Right forelimb (tissue), 1 donor: Measurements from ENCODE around the gene CHRNA5.

Experiments used
- DNase-seq: peaks from one replicate; pipeline ENCODE4 v3.0.0-alpha.2; 2018

The CHRNA5 gene

GRCh38 chr15:78620527-78621421 lies 55.5 kb downstream of the CHRNA5 start, which contains the start of gene CHRNA3:
Gene CHRNA3, minus strand, starts transcription at chr15:78620996. Its CDS starts 202 bp downstream, at chr15:78620794.
- DNase-seq: no peak

- DNase-seq: no peak
These were observed 56.6 kb downstream of the CHRNA5 start for GRCh38 chr15:78621810-78622402.

GRCh38 chr15:78623786-78624497 lies 58.6 kb downstream of the CHRNA5 start:
- DNase-seq: no peak

GRCh38 chr15:78624651-78625590 lies 59.6 kb downstream of the CHRNA5 start:
- DNase-seq: no peak

GRCh38 chr15:78625606-78626280 lies 60.4 kb downstream of the CHRNA5 start:
- DNase-seq: no peak

GRCh38 chr15:78626381-78626995 lies 61.2 kb downstream of the CHRNA5 start:
- DNase-seq: no peak

- DNase-seq: no peak
These were observed 62.0 kb downstream of the CHRNA5 start for GRCh38 chr15:78627348-78627747.

GRCh38 chr15:78628227-78628626 lies 62.9 kb downstream of the CHRNA5 start:
- DNase-seq: no peak

GRCh38 chr15:78629031-78629715 lies 63.9 kb downstream of the CHRNA5 start:
- peak; percentile 25 for DNase-seq

- no peak for DNase-seq
These were observed 64.4 kb downstream of the CHRNA5 start for GRCh38 chr15:78629716-78630065.

GRCh38 chr15:78630886-78631633 lies 65.7 kb downstream of the CHRNA5 start:
- DNase-seq: no peak

- DNase-seq: no peak
These were observed 68.0 kb downstream of the CHRNA5 start for GRCh38 chr15:78633348-78633747.

GRCh38 chr15:78634210-78635145 lies 69.2 kb downstream of the CHRNA5 start:
- no peak for DNase-seq

GRCh38 chr15:78635346-78635745 lies 70.0 kb downstream of the CHRNA5 start:
- DNase-seq: no peak

GRCh38 chr15:78636378-78636859 lies 71.1 kb downstream of the CHRNA5 start:
- DNase-seq: no peak

GRCh38 chr15:78637776-78638435 lies 72.6 kb downstream of the CHRNA5 start:
- DNase-seq: no peak

GRCh38 chr15:78638658-78639314 lies 73.5 kb downstream of the CHRNA5 start:
- DNase-seq: peak; percentile 75
